Measurements from ENCODE around the gene CCDC7.
"Not testable (repeated sequence)": the region's sequence is repeated elsewhere in the genome, so short reads cannot be mapped to it uniquely, and the experiment has no call there.

Gene CCDC7

GRCh38 chr10:32454148-32454547 lies 8.2 kb downstream of the CCDC7 start:
- DNase-seq (ENCODE audit: low read depth in 3 of 3), result no peak

GRCh38 chr10:32459051-32459698 lies 13.2 kb downstream of the CCDC7 start:
- DNase-seq (ENCODE audit: low read depth in 3 of 3), result no peak

GRCh38 chr10:32461203-32461602 lies 15.3 kb downstream of the CCDC7 start:
- no peak for DNase-seq (ENCODE audit: low read depth in 3 of 3)

- DNase-seq (ENCODE audit: low read depth in 3 of 3), result no peak
These were observed 25.3 kb downstream of the CCDC7 start for GRCh38 chr10:32471232-32471631.

- DNase-seq (ENCODE audit: low read depth in 3 of 3), result no peak
These were observed 31.6 kb downstream of the CCDC7 start for GRCh38 chr10:32477499-32477898.

GRCh38 chr10:32481606-32482005 lies 35.7 kb downstream of the CCDC7 start:
- DNase-seq (ENCODE audit: low read depth in 3 of 3), result no peak

GRCh38 chr10:32483019-32483502 lies 37.1 kb downstream of the CCDC7 start:
- not testable (repeated sequence) for DNase-seq (ENCODE audit: low read depth in 3 of 3)

- not testable (repeated sequence) for DNase-seq (ENCODE audit: low read depth in 3 of 3)
These were observed 42.1 kb downstream of the CCDC7 start for GRCh38 chr10:32488038-32488437.

- DNase-seq (ENCODE audit: low read depth in 3 of 3), result no peak
These were observed 43.2 kb downstream of the CCDC7 start for GRCh38 chr10:32489158-32489557.

- DNase-seq (ENCODE audit: low read depth in 3 of 3), result no peak
These were observed 44.0 kb downstream of the CCDC7 start for GRCh38 chr10:32489901-32490300.

GRCh38 chr10:32494562-32494961 lies 48.6 kb downstream of the CCDC7 start:
- DNase-seq (ENCODE audit: low read depth in 3 of 3), result not testable (repeated sequence)

- DNase-seq (ENCODE audit: low read depth in 3 of 3), result not testable (repeated sequence)
These were observed 54.2 kb downstream of the CCDC7 start for GRCh38 chr10:32500136-32500535.

GRCh38 chr10:32501906-32502305 lies 56.0 kb downstream of the CCDC7 start:
- no peak for DNase-seq (ENCODE audit: low read depth in 3 of 3)

GRCh38 chr10:32505762-32506420 lies 60.0 kb downstream of the CCDC7 start:
- not testable (repeated sequence) for DNase-seq (ENCODE audit: low read depth in 3 of 3)

GRCh38 chr10:32511599-32511998 lies 65.7 kb downstream of the CCDC7 start:
- no peak for DNase-seq (ENCODE audit: low read depth in 3 of 3)

GRCh38 chr10:32516567-32517495 lies 70.9 kb downstream of the CCDC7 start:
- DNase-seq (ENCODE audit: low read depth in 3 of 3), result no peak

- DNase-seq (ENCODE audit: low read depth in 3 of 3), result no peak
These were observed 84.3 kb downstream of the CCDC7 start for GRCh38 chr10:32530231-32530630.

GRCh38 chr10:32538256-32538655 lies 92.3 kb downstream of the CCDC7 start:
- DNase-seq (ENCODE audit: low read depth in 3 of 3), result no peak

GRCh38 chr10:32540691-32541470 lies 94.9 kb downstream of the CCDC7 start:
- DNase-seq (ENCODE audit: low read depth in 3 of 3), result no peak

GRCh38 chr10:32548208-32548607 lies 102.3 kb downstream of the CCDC7 start:
- no peak for DNase-seq (ENCODE audit: low read depth in 3 of 3)

GRCh38 chr10:32556783-32557395 lies 110.9 kb downstream of the CCDC7 start:
- DNase-seq (ENCODE audit: low read depth in 3 of 3), result no peak
